GM23338 (cell line): ENCODE data around the gene VEGFD.

ENCODE experiments used
- EZH2 ChIP-seq: fragments of 200-600 bp; sonication (generic); IDR thresholded peaks from one replicate; pipeline ENCODE4 v1.8.0; 2017; ENCODE audit warnings: antibody characterized with exemption, mild to moderate bottlenecking, low read depth; ENCODE audit not compliant: unreplicated experiment
- NANOG ChIP-seq: IDR thresholded peaks from 2 replicates; pipeline ENCODE4 v1.6.1; 2016; ENCODE audit warnings: antibody characterized with exemption, borderline replicate concordance
- POLR2AphosphoS5 ChIP-seq: IDR thresholded peaks from 2 replicates; pipeline ENCODE4 v1.6.1; 2016; ENCODE audit warnings: antibody characterized with exemption, low read depth
- REST ChIP-seq: IDR thresholded peaks from one replicate; pipeline ENCODE4 v1.6.1; 2018; ENCODE audit warnings: antibody characterized with exemption; ENCODE audit not compliant: unreplicated experiment
- ZNF114 ChIP-seq: fragments of 250-450 bp; sonication (Bioruptor Pico); IDR thresholded peaks from 2 replicates; pipeline ENCODE4 v1.5.0; 2020; ENCODE audit warnings: mild to moderate bottlenecking, moderate library complexity
- TF ChIP-seq, protein P1 (sequence below), 2 experiments: fragments of 200-600 bp in 1 of 2; sonication (generic) in 1 of 2; conservative IDR thresholded peaks; 2 replicates each; pipeline versions ENCODE4 v1.5.1 to v1.6.1; 2016 to 2017; ENCODE audit warnings: antibody characterized with exemption in 2 of 2, low read depth in 2 of 2, mild to moderate bottlenecking in 2 of 2, moderate library complexity in 1 of 2
- TF ChIP-seq, protein P2 (sequence below): IDR thresholded peaks from 2 replicates; pipeline ENCODE4 v1.6.1; 2016; ENCODE audit warnings: antibody characterized with exemption

- TF ChIP-seq POLR2AphosphoS5 (no peak), ZNF114 (no peak), REST (no peak), NANOG (no peak), EZH2 (no peak)
- TF ChIP-seq, protein P1, sequence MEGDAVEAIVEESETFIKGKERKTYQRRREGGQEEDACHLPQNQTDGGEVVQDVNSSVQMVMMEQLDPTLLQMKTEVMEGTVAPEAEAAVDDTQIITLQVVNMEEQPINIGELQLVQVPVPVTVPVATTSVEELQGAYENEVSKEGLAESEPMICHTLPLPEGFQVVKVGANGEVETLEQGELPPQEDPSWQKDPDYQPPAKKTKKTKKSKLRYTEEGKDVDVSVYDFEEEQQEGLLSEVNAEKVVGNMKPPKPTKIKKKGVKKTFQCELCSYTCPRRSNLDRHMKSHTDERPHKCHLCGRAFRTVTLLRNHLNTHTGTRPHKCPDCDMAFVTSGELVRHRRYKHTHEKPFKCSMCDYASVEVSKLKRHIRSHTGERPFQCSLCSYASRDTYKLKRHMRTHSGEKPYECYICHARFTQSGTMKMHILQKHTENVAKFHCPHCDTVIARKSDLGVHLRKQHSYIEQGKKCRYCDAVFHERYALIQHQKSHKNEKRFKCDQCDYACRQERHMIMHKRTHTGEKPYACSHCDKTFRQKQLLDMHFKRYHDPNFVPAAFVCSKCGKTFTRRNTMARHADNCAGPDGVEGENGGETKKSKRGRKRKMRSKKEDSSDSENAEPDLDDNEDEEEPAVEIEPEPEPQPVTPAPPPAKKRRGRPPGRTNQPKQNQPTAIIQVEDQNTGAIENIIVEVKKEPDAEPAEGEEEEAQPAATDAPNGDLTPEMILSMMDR (conservative IDR thresholded peaks at IDR 0.05; ENCODE audit: low read depth in 2 of 2) = no peak
- TF ChIP-seq, protein P2, sequence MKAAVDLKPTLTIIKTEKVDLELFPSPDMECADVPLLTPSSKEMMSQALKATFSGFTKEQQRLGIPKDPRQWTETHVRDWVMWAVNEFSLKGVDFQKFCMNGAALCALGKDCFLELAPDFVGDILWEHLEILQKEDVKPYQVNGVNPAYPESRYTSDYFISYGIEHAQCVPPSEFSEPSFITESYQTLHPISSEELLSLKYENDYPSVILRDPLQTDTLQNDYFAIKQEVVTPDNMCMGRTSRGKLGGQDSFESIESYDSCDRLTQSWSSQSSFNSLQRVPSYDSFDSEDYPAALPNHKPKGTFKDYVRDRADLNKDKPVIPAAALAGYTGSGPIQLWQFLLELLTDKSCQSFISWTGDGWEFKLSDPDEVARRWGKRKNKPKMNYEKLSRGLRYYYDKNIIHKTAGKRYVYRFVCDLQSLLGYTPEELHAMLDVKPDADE = no peak
Observed at GRCh38 chrX:15384304-15384703, at the start of gene VEGFD.
